Tibial artery (tissue), 4 donors: Measurements from ENCODE around the gene EEF1E1.
A peak's percentile ranks its signal among the peaks of the same experiment; 100 is the strongest.

Experiments used
- DNase-seq, 2 donors: peaks; one replicate each; pipeline ENCODE4 v3.0.0-alpha.2; 2019
- H3K27ac ChIP-seq, 2 donors: fragments of 200-600 bp; sonication (generic) in 1 of 2; 1 replicate in 1 of 2; 2 replicates in 1 of 2; pipeline ENCODE4 v1.5.1; 2018 to 2019; ENCODE audit warnings: mild to moderate bottlenecking in 1 of 2
- H3K27me3 ChIP-seq, 2 donors: fragments of 200-600 bp; sonication (generic) in 1 of 2; one replicate each; pipeline versions ENCODE4 v1.5.1 to v1.6.0; 2016 to 2019
- H3K36me3 ChIP-seq, 3 donors: fragments of 200-600 bp; sonication (generic) in 2 of 3; one replicate each; pipeline ENCODE4 v1.5.1; 2016 to 2019; ENCODE audit warnings: mild to moderate bottlenecking in 2 of 3
- H3K4me1 ChIP-seq, 4 donors: fragments of 200-600 bp; sonication (generic) in 2 of 4; 1 replicate in 3 of 4; 2 replicates in 1 of 4; pipeline ENCODE4 v1.5.1; 2016 to 2019
- H3K4me3 ChIP-seq, 2 donors: fragments of 200-600 bp; sonication (generic) in 1 of 2; 1 replicate in 1 of 2; 2 replicates in 1 of 2; pipeline ENCODE4 v1.5.1; 2018 to 2019; ENCODE audit warnings: mild to moderate bottlenecking in 2 of 2
- H3K9me3 ChIP-seq, 3 donors: fragments of 200-600 bp; sonication (generic) in 1 of 3; one replicate each; pipeline ENCODE4 v1.5.1; 2016 to 2019
- intact Hi-C: fragments of 100-400 bp; cut with DNase I; formaldehyde crosslinking; loops from one replicate; pipeline ENCODE4 v1.15.0; 2023; ENCODE audit warnings: low total_unique reads
- TF ChIP-seq, protein P1 (sequence below), 2 experiments: fragments of 200-600 bp in 1 of 2; fragments of 450-650 bp in 1 of 2; IDR thresholded peaks; one replicate each; pipeline ENCODE4 v1.5.1; 2017 to 2019; ENCODE audit warnings: antibody characterized with exemption in 2 of 2, mild to moderate bottlenecking in 1 of 2, moderate library complexity in 1 of 2

The EEF1E1 gene

GRCh38 chr6:8135276-8135675, 32.9 kb upstream of the EEF1E1 start:
- Histone ChIP-seq H3K4me1 (no peaks in the 10 kb centered on the region), H3K27me3 (no peaks in the 10 kb centered on the region), H3K4me3 (no peak overlapping the region), H3K9me3 (no peaks in the 10 kb centered on the region), H3K36me3 (no peaks in the 10 kb centered on the region), H3K27ac (no peak overlapping the region)
- intact Hi-C loops, result loop anchor here (2.0 kb wide), 1 partner anchor 84 kb away; no protein-coding TSS in a partner anchor
- TF ChIP-seq, protein P1, sequence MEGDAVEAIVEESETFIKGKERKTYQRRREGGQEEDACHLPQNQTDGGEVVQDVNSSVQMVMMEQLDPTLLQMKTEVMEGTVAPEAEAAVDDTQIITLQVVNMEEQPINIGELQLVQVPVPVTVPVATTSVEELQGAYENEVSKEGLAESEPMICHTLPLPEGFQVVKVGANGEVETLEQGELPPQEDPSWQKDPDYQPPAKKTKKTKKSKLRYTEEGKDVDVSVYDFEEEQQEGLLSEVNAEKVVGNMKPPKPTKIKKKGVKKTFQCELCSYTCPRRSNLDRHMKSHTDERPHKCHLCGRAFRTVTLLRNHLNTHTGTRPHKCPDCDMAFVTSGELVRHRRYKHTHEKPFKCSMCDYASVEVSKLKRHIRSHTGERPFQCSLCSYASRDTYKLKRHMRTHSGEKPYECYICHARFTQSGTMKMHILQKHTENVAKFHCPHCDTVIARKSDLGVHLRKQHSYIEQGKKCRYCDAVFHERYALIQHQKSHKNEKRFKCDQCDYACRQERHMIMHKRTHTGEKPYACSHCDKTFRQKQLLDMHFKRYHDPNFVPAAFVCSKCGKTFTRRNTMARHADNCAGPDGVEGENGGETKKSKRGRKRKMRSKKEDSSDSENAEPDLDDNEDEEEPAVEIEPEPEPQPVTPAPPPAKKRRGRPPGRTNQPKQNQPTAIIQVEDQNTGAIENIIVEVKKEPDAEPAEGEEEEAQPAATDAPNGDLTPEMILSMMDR (IDR thresholded peaks at IDR 0.05), result no peak
- no peak for DNase-seq

GRCh38 chr6:8132130-8132529, 29.8 kb upstream of the EEF1E1 start:
- Histone ChIP-seq H3K4me1 (no peaks in the 10 kb centered on the region), H3K36me3 (no peaks in the 10 kb centered on the region), H3K4me3 (no peak overlapping the region), H3K27ac (no peak overlapping the region), H3K27me3 (peaks cover 0 to 2% of the 10 kb centered on the region in 2 donors), H3K9me3 (no peaks in the 10 kb centered on the region)
- DNase-seq, result no peak
- intact Hi-C loops, result no loop called here
- TF ChIP-seq, protein P1 (IDR thresholded peaks at IDR 0.05), result no peak

GRCh38 chr6:8131265-8131897, 29.0 kb upstream of the EEF1E1 start:
- intact Hi-C loops, result no loop called here
- Histone ChIP-seq H3K9me3 (no peaks in the 10 kb centered on the region), H3K27me3 (peaks cover 0 to 2% of the 10 kb centered on the region in 2 donors), H3K4me3 (no peak overlapping the region), H3K4me1 (no peaks in the 10 kb centered on the region), H3K27ac (no peak overlapping the region), H3K36me3 (no peaks in the 10 kb centered on the region)
- TF ChIP-seq, protein P1 (IDR thresholded peaks at IDR 0.05), result peak; percentile 55 to 67
- no peak for DNase-seq

DNA sequence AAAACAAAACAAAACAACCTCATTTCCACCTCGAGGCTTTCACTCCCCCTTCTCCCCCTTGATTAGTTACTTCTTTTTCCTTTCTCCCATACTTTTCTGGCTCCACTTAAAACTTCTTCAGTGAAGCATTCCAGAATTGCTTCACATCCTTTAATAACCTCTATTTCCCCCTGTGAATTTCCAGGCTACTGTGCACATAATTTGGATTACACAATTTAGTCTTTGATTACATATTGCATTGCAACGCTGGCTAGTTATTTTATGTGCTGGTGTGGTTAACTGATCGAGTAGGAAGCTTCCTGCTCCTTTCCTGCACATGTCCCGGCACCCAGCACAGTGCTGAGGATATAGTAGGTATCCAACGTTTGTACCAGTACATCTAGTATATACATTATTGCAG, 28.1 kb upstream of the EEF1E1 start:
- Histone ChIP-seq H3K9me3 (no peaks in the 10 kb centered on the region), H3K4me3 (no peak overlapping the region), H3K27ac (no peak overlapping the region), H3K4me1 (no peaks in the 10 kb centered on the region), H3K36me3 (no peaks in the 10 kb centered on the region), H3K27me3 (peaks cover 0 to 2% of the 10 kb centered on the region in 2 donors)
- intact Hi-C loops, result no loop called here
- TF ChIP-seq, protein P1 (IDR thresholded peaks at IDR 0.05), result no peak
- DNase-seq, result no peak

DNA sequence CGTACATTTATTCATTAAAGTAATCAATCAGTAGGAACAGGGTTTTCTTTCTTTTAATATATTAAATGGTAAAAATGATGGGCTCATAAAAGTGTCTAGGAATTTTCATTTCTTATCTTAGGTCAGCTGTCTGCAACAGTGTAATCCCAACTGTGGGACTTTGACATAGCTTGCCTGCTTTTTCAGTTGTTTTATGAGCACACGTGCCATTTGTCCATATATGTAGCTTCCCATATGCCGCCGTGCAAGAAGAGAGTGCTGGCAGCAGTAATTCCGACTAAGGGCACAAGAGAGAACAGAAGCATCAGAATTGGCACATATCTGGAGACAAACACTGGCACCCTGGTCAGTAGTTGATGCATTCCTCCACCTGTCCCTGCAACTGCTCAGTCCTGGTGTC, 20.9 kb upstream of the EEF1E1 start:
- H3K9me3 ChIP-seq, result no peaks in the 10 kb centered on the region
- no peaks in the 10 kb centered on the region for H3K4me1 ChIP-seq
- H3K27me3 ChIP-seq, result no peaks in the 10 kb centered on the region
- TF ChIP-seq, protein P1 (IDR thresholded peaks at IDR 0.05), result no peak
- DNase-seq, result no peak
- intact Hi-C loops, result no loop called here
- H3K4me3 ChIP-seq, result no peak overlapping the region
- H3K27ac ChIP-seq, result no peak overlapping the region
- no peaks in the 10 kb centered on the region for H3K36me3 ChIP-seq

DNA sequence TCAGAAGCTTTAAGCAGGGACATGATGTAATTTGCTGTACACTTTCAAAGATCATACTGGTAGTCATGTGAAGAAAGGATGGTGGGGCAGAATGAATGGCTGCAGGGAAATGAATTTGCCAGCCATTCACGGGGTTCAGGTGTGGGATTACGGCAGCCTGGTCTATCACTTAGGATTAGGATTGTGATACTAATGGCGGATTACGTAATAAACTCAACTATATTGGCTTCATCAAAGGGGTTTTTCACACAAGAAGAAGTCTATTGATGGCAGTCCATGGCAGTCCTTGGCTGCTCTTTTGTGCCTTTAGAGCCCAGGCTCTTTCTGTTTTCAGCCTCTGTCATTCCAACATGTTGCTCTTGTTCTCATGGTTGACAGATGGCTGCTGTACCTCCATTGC, 12.6 kb upstream of the EEF1E1 start:
- H3K36me3 ChIP-seq, result no peaks in the 10 kb centered on the region
- H3K9me3 ChIP-seq, result no peaks in the 10 kb centered on the region
- no peak overlapping the region for H3K27ac ChIP-seq
- no peaks in the 10 kb centered on the region for H3K27me3 ChIP-seq
- TF ChIP-seq, protein P1 (IDR thresholded peaks at IDR 0.05), result no peak
- no peaks in the 10 kb centered on the region for H3K4me1 ChIP-seq
- no peak for DNase-seq
- no peak overlapping the region for H3K4me3 ChIP-seq
- intact Hi-C loops, result no loop called here
